Suppressor macrophage treated with lipopolysaccharide for 4 hours (primary cell): ENCODE measurements around the gene SEMA5B.

Experiments used
- DNase-seq: peaks from one replicate; pipeline ENCODE4 v3.0.0-alpha.2; 2020

SEMA5B gene

DNA sequence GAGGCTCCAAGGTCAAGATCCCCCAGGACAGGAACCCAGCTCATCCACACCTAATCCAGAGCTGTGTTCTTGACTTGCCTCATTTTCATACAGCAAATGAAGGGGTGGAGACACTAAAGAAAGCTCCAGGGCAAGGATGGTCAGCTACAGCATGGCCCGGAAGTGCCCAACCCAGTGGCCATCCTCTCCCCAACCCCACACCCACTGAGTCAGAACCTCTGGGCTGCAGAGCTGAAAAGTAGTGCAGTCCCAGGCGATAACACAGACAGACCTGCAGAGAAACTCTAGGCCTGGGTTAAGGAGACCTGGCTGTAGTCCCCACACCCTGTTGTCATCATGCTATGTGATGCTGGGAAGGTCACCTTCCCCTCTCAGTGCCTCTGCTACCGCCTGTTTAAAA lies 85.3 kb downstream of the SEMA5B start:
- DNase-seq = no peak

DNA sequence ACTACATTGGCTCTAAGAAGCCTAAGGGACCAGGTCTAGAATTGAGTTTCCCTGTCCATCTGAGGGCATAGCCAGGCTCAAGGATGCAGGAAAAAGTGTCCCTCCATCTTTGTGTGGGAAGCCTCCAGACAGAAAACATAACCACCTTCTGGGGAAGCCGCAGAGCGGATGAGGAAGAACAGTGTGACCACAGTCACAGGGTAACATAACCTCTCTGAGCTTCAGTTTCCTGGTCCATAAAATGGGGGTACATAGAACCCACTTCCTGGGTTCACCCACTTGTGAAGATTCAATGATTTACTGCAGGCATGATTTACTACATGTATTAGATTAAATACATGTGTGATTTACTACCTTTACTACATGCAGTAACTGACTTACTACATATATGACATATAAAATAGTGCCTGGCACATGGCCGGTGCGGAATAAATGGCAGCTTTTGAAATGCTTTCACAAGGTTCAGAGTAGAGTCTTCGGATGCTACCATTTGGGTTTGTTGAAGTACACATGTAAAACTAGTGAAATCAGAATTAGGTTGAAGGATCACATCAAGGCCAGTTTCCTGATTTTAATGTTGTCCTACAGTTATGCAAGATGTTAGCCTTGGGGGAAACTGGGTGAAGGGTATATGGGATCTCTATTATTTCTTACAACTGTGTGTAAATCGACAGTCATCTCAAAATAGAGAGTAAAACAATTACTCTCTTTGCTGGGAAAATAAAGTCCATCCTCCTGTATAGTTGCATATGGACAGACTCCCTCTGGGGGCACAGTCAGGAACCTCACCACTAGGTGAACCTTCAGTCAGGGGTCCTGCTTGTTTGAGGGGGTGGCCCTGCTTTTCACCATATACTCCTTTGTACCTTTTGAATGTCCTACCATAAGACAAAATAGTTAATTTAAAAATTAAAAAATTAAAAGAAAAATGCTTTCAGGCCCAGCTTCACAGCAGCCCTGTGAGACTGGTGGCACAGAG lies 86.0 kb downstream of the SEMA5B start:
- DNase-seq = peak; percentile 35

- DNase-seq = no peak
Observed at GRCh38 chr3:122940628-122941086, 86.9 kb downstream of the SEMA5B start.

- DNase-seq = peak; percentile 93
Observed at GRCh38 chr3:122938783-122939425, 88.7 kb downstream of the SEMA5B start.

DNA sequence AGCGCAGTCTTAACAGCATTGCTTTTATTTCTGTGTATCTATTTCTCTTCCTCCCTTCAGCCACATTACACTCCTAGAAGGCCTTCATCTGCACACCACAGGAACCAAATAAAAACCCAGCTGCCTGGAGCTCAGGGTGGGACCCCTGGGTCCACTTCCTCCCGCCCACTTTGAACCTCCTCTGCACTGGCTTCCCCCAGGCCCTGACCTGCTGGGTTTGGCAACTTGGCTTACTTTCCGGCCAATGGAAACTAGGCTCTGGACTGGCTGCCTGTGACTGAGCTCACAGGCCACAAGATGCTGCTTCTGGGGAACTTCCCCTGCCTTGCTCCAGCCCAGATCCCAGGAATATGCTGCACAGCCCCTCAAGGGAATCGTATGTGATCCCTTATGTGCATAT lies 89.8 kb downstream of the SEMA5B start:
- DNase-seq = no peak

DNA sequence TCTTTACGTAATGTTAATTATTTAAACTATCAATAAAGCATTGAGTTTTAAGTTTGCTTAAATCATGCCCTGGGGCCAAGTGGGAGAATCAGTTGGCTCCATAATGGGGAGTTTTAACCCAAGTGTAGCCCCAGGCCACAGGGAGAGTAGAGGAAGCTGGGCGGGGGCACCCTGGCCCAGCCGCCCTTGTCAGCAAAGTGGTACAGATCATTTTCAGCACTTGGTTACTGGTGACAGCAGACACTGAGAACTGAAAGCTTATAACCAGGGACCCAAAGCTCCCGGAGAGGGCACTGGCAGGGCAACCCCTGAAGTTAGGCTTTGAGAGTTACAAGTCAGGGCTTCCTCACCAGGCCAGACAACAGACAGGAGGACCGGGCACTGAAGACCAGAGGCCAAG lies 90.6 kb downstream of the SEMA5B start:
- DNase-seq = no peak

DNA sequence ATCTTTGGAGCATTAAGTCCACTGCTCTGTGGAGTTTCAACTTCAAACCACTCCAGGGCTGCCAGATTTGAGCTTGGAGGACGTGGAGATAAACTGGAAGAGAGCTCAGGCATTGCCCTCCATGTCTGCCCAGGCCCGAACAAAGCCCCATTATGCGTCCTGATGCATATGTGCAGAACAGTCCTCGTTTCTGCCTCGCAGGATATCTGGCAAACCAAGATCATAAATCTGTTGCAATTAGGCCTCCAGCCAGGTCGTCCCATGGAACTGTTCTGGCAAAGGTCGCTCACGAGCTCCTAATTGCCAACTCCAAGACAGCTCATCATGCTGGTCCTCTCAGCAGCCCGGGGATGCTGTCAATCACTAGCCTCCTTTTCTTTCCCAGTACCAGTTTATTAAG lies 91.2 kb downstream of the SEMA5B start:
- DNase-seq = no peak

DNA sequence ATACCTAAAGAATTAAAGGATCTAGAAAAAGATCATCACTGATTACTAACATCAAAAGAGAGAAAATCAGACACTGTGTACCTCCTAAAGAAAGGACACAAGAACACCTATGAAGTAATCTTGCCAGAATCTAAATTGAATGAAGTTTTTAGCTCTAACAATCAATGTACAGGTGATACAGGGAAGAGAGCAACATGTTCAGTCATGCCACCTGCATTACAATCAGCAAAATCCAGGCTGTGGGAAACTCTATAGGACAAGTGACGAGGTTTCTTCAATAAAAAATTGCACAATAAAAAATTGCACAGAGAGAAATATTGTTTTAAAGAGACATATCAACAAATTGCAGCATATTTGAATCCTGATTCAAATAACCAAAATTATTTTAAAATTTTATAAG lies 93.3 kb downstream of the SEMA5B start:
- no peak for DNase-seq

- DNase-seq = no peak
Observed at GRCh38 chr3:122932251-122932967, 95.2 kb downstream of the SEMA5B start.

- DNase-seq = no peak
Observed at GRCh38 chr3:122931636-122932035, 95.9 kb downstream of the SEMA5B start.

- no peak for DNase-seq
Observed at GRCh38 chr3:122930063-122930997, 97.2 kb downstream of the SEMA5B start.

GRCh38 chr3:122929188-122930062 lies 98.1 kb downstream of the SEMA5B start:
- peak; percentile 48 for DNase-seq

DNA sequence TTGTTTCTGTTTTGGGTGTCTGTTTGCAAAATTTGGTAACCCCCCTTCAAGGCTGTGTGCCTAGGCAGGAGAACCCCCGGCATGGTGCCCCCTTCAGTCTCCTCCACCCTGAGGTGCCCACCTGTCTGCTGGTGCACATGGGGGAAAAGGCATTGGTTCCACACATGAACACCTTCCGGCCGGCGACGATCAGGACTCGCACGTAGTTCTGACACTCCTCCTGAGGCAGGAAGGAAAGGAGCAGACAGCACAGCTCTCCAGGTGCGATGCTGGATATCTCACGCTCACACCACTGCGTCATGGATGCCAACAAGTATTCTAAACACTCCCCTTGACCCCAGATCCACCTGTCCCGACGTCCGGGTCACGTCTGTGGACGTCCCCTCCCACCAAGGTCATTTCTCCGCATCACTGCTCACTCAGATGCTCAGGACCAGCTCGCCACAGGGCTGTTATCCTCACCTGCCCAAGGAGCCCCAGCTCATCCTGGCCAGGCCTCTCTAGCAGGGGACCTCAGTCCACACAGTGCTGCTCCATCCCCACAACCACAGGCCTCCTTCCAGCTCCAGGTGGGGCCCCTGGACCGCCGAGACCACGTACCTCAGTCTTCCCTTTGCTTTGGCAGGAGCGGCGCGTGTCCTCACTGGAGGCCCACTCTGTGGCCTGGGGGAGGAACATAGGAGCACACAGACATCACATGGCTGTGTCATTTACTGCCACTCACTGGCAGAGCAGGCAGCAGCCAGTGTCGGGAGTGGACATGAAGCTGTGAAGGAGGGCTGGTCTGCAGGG lies 99.0 kb downstream of the SEMA5B start:
- DNase-seq = no peak

DNA sequence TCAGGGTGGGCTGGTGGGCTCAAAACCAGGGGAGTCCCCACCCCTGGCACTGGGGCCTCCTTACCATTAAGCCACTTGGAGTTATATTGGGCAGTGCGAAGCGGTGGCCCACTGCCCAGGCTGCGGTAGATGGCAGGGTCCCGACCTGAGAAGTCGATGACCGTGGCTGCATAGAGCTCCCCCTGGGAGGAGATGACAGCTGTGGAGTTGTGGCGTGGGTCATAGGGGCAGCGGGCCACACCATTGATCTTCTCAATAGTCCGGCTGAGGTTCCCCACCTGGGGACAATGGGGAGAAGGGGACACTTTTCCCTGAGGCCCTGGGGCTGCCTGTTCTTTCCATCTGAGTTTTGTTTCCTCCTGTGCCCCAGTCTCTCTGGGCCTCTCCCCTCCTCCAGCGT lies 99.8 kb downstream of the SEMA5B start:
- DNase-seq = no peak

DNA sequence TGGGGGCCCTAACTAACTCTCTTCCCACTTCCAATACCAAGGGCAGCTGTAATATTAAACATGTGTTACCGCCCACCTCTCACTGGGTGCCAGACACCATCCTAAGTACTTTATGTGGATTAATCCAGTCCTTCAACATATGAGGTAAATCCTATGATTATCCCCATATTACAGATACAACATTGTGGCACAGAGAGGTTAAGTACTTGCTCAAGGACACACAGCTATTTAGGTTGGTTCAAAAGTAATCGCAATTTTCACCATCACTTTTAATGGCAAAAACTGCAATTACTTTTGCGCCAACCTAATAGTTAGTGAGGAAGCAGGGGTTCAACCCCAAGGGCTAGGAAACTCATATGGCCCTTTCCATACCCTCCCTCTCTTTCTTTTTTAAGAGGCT lies 100.8 kb downstream of the SEMA5B start:
- no peak for DNase-seq

DNA sequence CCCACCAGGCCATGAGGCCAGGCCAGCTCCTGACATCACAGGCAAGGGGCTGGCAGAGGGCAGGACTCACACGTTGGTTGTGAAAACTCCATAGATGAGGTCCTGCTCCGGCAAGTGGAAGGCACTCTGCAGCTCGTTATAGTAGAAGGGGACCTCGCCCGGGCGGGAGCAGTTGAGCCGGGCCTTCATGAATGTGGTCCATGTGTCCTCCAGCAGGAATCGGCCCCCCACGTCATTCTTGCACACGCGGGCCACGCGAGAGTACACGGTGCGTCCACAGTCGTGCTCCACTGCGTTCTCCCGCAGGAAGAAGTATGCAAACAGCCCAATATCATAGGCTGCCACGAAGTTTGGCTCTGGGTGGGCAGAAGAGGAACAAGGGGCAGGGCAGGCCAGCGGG lies 101.2 kb downstream of the SEMA5B start:
- no peak for DNase-seq

DNA sequence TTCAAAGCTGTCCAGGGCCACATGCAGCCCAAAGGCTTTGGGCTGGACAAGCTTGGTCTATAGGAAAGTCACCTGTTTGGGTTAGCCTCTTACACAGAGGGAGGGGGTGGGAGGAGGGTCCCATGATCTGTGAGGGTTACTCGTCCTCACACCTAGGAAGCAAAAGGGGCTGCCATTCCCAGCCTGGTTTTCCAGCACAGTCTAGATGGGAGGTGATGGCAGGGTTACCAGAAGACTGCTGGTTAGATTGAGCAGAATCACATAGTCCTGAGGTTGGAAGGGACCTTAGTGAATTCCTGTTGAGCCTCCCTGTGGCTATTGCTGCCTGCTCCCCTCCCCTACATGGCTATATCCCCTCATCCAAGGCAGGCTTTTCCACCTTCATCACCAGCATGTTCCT lies 101.8 kb downstream of the SEMA5B start:
- no peak for DNase-seq

DNA sequence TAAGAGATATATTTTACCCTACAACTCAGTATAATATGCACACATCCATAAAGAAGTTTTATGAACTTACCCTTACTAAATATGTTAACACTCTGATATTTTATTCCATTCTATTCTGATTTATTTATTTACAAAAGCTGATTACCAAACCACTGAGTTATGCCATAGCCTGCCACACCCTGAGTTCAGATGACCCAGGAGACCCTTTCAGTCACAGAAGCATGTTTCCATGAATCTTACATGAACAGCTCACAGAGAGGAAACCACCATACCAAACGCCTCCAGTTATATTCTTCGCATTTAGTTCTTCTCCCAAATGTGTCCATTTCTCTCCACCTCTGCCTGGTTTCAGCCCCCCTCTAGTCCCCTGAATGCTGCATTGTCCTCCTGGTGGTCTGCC lies 103.5 kb downstream of the SEMA5B start:
- DNase-seq = no peak

DNA sequence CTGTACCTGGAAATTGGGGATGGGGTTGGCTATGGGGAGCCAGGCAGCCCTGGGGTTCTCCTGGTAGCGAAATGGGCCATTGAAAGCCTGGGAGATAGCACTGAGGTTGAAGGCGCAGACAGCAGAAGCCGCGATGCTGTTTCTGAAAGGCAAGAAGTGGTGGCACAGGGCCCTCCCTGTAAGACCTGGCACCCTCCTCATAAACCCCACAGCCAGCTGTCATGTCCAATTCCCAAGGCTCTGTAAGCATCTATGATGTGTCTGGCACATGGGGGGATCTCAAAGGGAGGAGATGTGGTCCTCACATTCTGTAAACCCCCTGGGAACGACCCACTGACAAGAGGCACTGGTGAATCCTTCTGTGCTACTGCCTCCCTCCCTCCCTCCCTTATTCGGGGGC lies 104.0 kb downstream of the SEMA5B start:
- DNase-seq = no peak
